ENCODE results near the gene MBD3L2B. TPM values are rescaled to one million over a fixed set of nuclear protein-coding genes. Genes with fewer than 3 reads are reported as not detected.

MBD3L2B gene
- total RNA-seq, 1 donor from 2014 or later, result not detected

Other genes with a start within 250 kb of the MBD3L2B start
- 75.3 and 78.9 TPM in 2 replicates for gene VAV1, start 248.7 kb downstream of the MBD3L2B start, total RNA-seq
- 3.8 and 4.3 TPM in 2 replicates for gene ADGRE1, start 133.9 kb downstream of the MBD3L2B start, total RNA-seq
- not detected in 2 replicates for gene MBD3L5, start 9.1 kb upstream of the MBD3L2B start, total RNA-seq
- not detected in 2 replicates for gene MBD3L4, start 18.7 kb upstream of the MBD3L2B start, total RNA-seq
- not detected in 2 replicates for gene MBD3L2, start 27.9 kb upstream of the MBD3L2B start, total RNA-seq
- gene MBD3L3, start 37.2 kb upstream of the MBD3L2B start, total RNA-seq, result not detected in 2 replicates
- gene ZNF557, start 48.3 kb upstream of the MBD3L2B start, total RNA-seq, result 12.2 and 12.5 TPM in 2 replicates